CD4-positive, alpha-beta T cell (primary cell): ENCODE results near the gene C1orf198. TPM values are rescaled to one million over a fixed set of nuclear protein-coding genes. Genes with fewer than 3 reads are reported as not detected.

Source experiments
- ATAC-seq: fragments of 200-7000 bp; cut with Tn5 transposase; one replicate; pipeline ENCODE4 v1.10.0; 2022; ENCODE audit warnings: mild to moderate bottlenecking; ENCODE audit not compliant: poor library complexity
- CTCF ChIA-PET: fragments of 350-600 bp; sonication (Branson Sonifier 250); formaldehyde crosslinking; loops from one replicate; lab custom pipeline; 2021; ENCODE audit warnings: antibody characterized with exemption, inconsistent platforms; lab: Charles Lee
- POLR2A ChIA-PET: fragments of 350-600 bp; sonication (Branson Sonifier 250); formaldehyde crosslinking; loops from one replicate; lab custom pipeline; 2021; ENCODE audit warnings: antibody characterized with exemption, inconsistent platforms; lab: Charles Lee
- DNase-seq, 14 experiments: peaks; one replicate each; pipeline ENCODE4 v3.0.0-alpha.2; 2013 to 2020; ENCODE audit warnings: mixed read lengths in 2 of 14
- H3K27ac ChIP-seq, 2 donors: one replicate each; pipeline versions ENCODE4 v1.5.1 to v1.7.0; 2013; ENCODE audit warnings: low read length in 2 of 2, low read depth in 1 of 2, mild to moderate bottlenecking in 1 of 2
- H3K27me3 ChIP-seq, 2 experiments: 1 replicate in 1 of 2; 2 replicates in 1 of 2; pipeline versions ENCODE4 v1.6.1 to v1.7.0; 2013; ENCODE audit warnings: low read length in 2 of 2, control low read depth in 1 of 2, mild to moderate bottlenecking in 1 of 2, moderate library complexity in 1 of 2; ENCODE audit not compliant: insufficient read depth in 2 of 2, control insufficient read depth in 1 of 2
- H3K36me3 ChIP-seq: one replicate; pipeline ENCODE4 v1.6.1; 2013; ENCODE audit warnings: low read length, control low read depth; ENCODE audit not compliant: insufficient read depth
- H3K4me1 ChIP-seq: one replicate; pipeline ENCODE4 v1.6.1; 2013; ENCODE audit warnings: low read length, control low read depth; ENCODE audit not compliant: insufficient read depth
- H3K4me3 ChIP-seq: one replicate; pipeline ENCODE4 v1.5.1; 2013; ENCODE audit warnings: mild to moderate bottlenecking, low read length, moderate library complexity
- H3K9me3 ChIP-seq, 2 experiments: 1 replicate in 1 of 2; 2 replicates in 1 of 2; pipeline versions ENCODE4 v1.6.1 to v1.7.0; 2013; ENCODE audit warnings: low read length in 2 of 2, mild to moderate bottlenecking in 2 of 2, control low read depth in 1 of 2, moderate library complexity in 1 of 2; ENCODE audit not compliant: control insufficient read depth in 1 of 2, insufficient read depth in 1 of 2
- H3K27ac Mint-ChIP-seq: one replicate; pipeline ENCODE4 v1.8.0; 2020; ENCODE audit warnings: mixed read lengths
- H3K27me3 Mint-ChIP-seq: one replicate; pipeline ENCODE4 v1.8.0; 2021; ENCODE audit warnings: mixed read lengths
- H3K36me3 Mint-ChIP-seq: one replicate; pipeline ENCODE4 v1.8.0; 2021; ENCODE audit warnings: low read depth, mixed read lengths
- H3K4me1 Mint-ChIP-seq: one replicate; pipeline ENCODE4 v1.8.0; 2021; ENCODE audit warnings: low read depth, mixed read lengths
- H3K4me3 Mint-ChIP-seq: one replicate; pipeline ENCODE4 v1.8.0; 2020; ENCODE audit warnings: mild to moderate bottlenecking, mixed read lengths
- H3K9me3 Mint-ChIP-seq: one replicate; pipeline ENCODE4 v1.8.0; 2020; ENCODE audit warnings: mixed read lengths
- CTCF ChIP-seq: fragments of 200-600 bp; IDR thresholded peaks from one replicate; pipeline ENCODE4 v1.8.0; 2022; ENCODE audit warnings: antibody characterized with exemption, mild to moderate bottlenecking
- intact Hi-C, 2 experiments: fragments of 100-400 bp; cut with DNase I in 1 of 2; cut with micrococcal nuclease in 1 of 2; formaldehyde crosslinking; loops; one replicate each; pipeline versions ENCODE4 v1.15.1 to v1.9.0; 2023 to 2025; cut with DNase I, micrococcal nuclease
- total RNA-seq, 174 experiments: library from RNA in 2 of 174; stranded (reverse) in 2 of 174; gene quantifications; one replicate each; pipeline ENCODE4 v1.2.3 and lab custom pipeline; 2021 to 2026

Gene C1orf198
- total RNA-seq, 2 experiments from 2014 or later = 2.2 TPM

- Mint-ChIP-seq H3K36me3 (peaks cover 20% of the 10 kb centered on the region), H3K4me3 (no peak overlapping the region), H3K27me3 (no peaks in the 10 kb centered on the region), H3K9me3 (no peaks in the 10 kb centered on the region), H3K4me1 (no peaks in the 10 kb centered on the region), H3K27ac (no peak overlapping the region)
- intact Hi-C loops = no loop called here
- DNase-seq (no peak), ATAC-seq (no peak)
- Histone ChIP-seq H3K4me1 (no peaks in the 10 kb centered on the region), H3K27ac (no peak overlapping the region), H3K9me3 (no peaks in the 10 kb centered on the region), H3K4me3 (no peak overlapping the region), H3K36me3 (no peaks in the 10 kb centered on the region), H3K27me3 (no peaks in the 10 kb centered on the region)
- TF ChIP-seq CTCF = no peak
- POLR2A ChIA-PET = no interaction called here
- CTCF ChIA-PET = no interaction called here
Measured at GRCh38 chr1:230898748-230899147, 30.4 kb upstream of the C1orf198 start.

GRCh38 chr1:230898144-230898543 lies 29.8 kb upstream of the C1orf198 start:
- intact Hi-C loops = no loop called here
- Histone ChIP-seq H3K27me3 (no peaks in the 10 kb centered on the region), H3K4me1 (no peaks in the 10 kb centered on the region), H3K9me3 (no peaks in the 10 kb centered on the region), H3K36me3 (no peaks in the 10 kb centered on the region), H3K27ac (no peak overlapping the region), H3K4me3 (no peak overlapping the region)
- CTCF ChIA-PET = no interaction called here
- Mint-ChIP-seq H3K4me1 (no peaks in the 10 kb centered on the region), H3K9me3 (no peaks in the 10 kb centered on the region), H3K4me3 (no peak overlapping the region), H3K36me3 (peaks cover 14% of the 10 kb centered on the region), H3K27ac (no peak overlapping the region), H3K27me3 (no peaks in the 10 kb centered on the region)
- DNase-seq (no peak), ATAC-seq (no peak)
- no peak for TF ChIP-seq CTCF
- POLR2A ChIA-PET = no interaction called here

- ChIA-PET CTCF (no interaction called here), POLR2A (no interaction called here)
- no peak overlapping the region for H3K4me3 Mint-ChIP-seq
- no peaks in the 10 kb centered on the region for H3K4me1 ChIP-seq
- no peaks in the 10 kb centered on the region for H3K27me3 Mint-ChIP-seq
- H3K36me3 ChIP-seq = no peaks in the 10 kb centered on the region
- no peaks in the 10 kb centered on the region for H3K9me3 ChIP-seq
- no peak overlapping the region for H3K27ac ChIP-seq
- no peaks in the 10 kb centered on the region for H3K27me3 ChIP-seq
- ATAC-seq (no peak), DNase-seq (no peak)
- no peak overlapping the region for H3K4me3 ChIP-seq
- H3K36me3 Mint-ChIP-seq = peaks cover 11% of the 10 kb centered on the region
- no peaks in the 10 kb centered on the region for H3K9me3 Mint-ChIP-seq
- TF ChIP-seq CTCF = no peak
- no peaks in the 10 kb centered on the region for H3K4me1 Mint-ChIP-seq
- intact Hi-C loops = no loop called here
- H3K27ac Mint-ChIP-seq = no peak overlapping the region
Measured at GRCh38 chr1:230896779-230897178, 28.5 kb upstream of the C1orf198 start.
